GM21717 (cell line): ENCODE measurements around the gene ARHGEF39.
"Not testable (repeated sequence)": the region's sequence is repeated elsewhere in the genome, so short reads cannot be mapped to it uniquely, and the experiment has no call there.

Experiments used
- ATAC-seq: cut with Tn5 transposase; IDR thresholded peaks from one replicate; pipeline ENCODE4 v1.9.1; 2021; ENCODE audit warnings: mild to moderate bottlenecking, moderate library complexity; ENCODE audit not compliant: unreplicated experiment

The ARHGEF39 gene

DNA sequence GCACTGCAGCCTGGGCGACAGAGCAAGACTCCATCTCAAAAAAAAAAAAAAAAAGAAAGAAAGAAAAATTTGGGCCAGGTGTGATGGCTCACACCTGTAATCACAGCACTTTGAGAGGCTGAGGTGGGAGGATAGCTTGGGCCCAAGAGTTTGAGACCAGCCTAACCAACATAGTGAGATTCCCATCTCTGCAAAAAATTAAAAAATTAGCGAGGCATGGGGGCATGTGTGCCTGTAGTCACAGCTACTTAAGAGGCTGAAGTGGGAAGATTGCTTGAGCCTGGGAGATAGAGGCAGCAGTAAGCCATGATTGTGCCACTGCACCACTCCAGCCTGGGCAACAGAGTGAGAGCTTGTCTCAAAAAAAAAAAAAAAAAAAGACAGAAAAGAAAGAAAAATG lies 11.4 kb downstream of the ARHGEF39 start:
- ATAC-seq: no peak

DNA sequence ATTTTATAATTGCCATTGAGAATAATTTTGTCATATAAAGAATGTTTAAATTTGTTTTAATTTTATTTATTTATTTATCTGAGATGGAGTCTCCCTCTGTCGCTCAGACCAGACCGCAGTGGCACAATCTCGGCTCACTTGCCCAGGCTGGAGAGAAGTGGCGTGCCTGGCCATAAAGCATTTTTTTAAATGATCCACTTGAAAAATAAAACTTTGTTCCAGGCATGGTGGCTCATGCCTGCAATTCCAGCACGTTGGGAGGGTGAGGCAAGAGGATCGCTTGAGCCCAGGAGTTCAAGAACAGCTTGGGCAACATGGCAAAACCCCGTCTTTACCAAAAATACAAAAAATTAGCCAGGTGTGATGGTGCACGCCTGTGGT lies 12.2 kb downstream of the ARHGEF39 start:
- no peak for ATAC-seq

DNA sequence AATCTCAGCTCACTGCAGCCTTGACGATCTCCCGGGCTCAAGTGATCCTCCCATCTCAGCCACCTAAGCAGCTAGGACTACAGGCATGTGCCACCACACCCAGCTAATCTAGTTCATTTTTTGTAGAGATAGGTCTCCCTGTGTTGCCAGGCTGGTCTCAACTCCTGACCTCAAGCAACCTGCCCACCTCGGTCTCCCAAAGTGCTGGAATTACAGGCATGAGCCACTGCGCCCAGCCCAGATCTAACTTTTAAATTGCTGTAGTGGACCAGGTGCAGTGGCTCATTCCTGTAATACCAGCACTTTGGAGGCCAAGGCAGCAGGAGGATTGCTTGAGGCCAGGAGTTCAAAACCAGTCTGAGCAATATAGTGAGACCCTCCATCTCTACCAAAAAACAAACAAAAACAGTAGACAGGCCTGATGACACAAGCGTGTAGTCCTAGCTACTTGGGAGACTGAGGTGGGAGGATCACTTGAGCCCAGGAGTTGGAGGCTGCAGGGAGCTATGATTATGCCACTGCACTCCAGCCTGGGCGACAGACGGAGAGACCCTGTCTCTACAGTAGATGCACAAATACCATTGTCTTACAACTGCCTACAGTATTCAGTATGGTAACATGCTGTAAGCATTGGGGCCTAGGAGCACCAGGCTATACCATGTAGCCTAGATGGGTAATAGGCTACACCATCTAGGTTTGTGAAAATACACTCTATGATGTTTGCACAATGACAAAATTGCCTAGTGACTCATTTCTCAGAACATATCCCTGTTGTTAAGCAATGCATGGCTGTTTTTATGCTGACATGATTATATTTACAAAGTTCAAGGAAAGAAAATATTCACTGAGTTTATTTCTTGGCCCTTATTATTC lies 12.8 kb downstream of the ARHGEF39 start:
- no peak for ATAC-seq

DNA sequence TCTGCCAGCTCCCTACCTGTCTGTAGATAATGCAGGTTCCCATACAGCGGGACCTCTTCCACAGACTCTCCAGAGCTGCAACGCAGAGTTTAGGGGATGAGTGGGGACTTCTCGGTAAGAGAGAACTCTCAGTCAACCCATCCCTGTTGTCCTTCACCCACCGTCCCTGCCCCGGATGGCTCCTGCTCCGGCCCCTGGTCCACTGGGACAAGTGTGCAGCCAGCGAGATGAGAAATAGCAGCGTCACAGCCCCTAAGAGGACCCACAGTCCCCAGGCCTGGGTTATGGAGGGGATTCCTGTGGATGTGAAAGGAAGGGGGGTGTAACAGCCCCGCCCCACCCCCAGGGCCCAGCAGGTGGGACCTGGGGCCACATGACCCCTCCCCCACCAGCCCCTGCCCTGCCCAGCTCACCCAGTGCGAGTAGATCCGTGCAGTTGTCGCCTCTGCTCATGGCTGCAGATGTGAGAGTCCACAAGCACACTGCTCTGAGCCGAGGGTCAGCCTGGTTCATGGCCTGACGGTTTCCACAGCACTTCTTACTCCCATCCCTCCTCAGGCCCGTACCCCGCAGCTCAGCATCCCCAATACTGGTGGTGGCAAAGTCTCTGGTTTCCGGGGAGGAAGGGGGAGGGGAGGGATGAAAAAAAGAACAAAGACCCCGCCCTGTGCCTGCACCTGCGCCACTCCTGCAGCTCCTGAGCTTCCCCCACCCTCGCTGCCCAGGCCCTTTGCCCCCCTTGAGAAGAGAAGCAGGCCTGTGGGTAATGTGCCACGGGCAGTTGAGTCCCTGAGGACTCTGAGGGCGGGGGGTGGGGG lies 14.4 kb downstream of the ARHGEF39 start, which contains the start of gene SIT1:
TSS of gene SIT1 (minus strand) at position 591 of the 818 bp plus-strand sequence. CDS start at position 513, 78 bp downstream.
- ATAC-seq: no peak

DNA sequence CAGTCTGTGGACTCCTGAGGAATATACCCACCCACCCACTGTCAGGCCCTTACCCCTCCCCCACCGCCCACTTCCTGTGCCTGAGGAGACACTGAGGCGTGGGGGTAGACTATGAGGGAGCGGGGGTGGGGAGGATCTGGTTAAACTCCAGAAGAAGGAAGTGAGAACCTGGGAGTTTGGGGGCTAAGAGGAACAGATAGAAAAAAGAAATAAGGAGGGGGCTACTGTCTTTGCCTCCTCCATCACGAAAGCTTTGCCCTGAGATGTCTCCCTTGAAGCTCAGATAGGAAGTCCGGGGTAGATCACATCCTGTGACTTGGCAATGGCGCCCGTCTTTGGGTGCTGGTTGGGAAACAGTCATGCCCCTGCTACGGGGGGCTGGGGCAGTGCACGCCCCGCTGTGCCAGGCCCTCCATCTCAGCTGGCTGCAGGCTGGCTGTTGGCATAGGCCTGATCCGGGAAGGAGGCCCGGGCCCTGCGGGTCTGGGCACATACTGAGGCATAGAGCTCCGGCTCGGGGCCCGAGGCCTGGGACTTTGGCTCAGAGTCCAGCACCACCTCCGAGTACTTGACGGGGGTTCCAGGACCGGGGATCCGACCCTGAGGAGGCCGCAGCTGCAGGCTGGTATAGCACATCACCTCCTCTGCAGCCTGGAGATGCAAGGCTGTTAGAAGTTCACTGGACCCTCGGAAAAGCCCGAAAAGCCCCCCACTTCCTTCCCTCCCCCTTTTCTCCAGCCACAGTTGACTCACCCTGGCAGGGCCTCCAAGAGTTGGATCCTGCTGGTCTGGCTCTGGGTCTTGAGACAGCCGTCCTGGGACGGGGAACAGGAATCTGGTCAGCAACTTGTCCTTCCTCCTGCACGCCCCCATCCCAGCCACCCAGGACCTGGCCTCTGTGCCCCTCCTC lies 15.3 kb downstream of the ARHGEF39 start:
- ATAC-seq: no peak

DNA sequence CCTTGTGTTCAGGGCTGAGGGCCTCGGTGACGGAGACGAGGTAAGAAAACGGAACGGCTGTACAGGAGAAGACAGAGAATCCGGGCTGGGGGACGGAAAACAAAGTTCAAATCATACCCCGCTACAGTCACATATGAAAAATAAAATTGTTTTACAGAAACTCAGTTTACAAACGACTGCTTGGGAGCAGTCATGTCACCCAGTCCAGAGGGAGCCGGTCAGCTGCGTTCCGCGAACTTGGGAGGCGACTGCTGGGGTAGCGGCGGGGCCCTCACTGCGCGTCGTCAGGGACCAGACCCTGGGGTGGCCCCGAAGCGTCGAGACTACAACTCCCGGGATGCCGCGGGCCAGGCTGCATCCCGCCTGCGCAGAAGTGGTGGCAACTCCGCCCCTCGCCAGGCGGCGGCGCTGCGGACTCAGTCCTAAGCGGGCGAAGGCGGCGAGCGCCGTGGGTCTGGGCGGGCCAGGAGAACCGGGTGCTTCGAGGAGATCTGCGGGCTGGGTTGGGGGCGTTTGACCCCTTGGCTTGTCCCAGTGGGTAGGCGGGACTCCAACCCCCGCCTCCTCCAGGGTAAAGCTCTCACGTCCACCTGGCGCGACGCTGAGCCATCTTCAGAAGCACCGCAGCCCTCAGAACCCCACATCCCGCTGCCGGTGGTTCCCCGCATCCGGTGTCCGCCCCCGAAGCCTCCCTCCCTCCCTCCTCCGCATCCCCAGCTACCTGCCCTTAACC lies 18.3 kb downstream of the ARHGEF39 start:
- peak; percentile 79 for ATAC-seq

DNA sequence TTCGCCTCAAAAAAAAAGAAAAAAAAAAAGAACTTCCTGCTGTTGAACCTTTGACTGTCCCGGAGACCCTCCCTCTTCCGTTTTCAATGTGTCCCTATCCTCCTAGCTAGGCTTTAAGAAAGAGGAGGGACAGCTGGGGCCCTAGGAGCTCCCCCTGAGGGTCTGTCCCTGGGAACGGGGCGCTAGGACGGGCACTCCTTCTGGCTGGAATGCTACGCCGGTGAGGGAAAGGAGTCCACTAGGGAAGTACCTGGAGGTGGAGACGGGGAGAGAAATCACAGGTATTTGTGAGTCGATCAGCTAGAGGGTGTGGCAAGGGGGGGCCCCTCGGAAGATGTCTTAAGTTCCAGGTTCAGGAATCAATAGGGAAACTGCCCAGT lies 18.9 kb downstream of the ARHGEF39 start:
- ATAC-seq: peak; percentile 3

DNA sequence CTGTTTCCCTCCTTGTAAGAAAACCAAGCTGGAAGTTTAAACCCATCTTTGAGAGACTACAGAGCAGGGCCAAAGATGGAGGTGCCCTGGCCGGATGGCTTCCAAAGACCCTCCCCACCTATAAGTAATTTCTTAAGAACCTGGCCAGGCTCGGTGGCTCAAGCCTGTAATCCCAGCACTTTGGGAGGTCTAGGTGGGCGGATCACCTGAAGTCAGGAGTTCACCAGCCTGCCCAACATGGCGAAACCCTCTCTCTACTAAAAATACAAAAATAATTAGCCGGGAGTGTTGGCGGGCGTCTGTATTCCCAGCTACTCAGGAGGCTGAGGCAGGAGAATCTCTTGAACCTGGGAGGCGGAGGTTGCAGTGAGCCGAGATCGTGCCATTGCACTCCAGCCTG lies 19.3 kb downstream of the ARHGEF39 start:
- not testable (repeated sequence) for ATAC-seq

DNA sequence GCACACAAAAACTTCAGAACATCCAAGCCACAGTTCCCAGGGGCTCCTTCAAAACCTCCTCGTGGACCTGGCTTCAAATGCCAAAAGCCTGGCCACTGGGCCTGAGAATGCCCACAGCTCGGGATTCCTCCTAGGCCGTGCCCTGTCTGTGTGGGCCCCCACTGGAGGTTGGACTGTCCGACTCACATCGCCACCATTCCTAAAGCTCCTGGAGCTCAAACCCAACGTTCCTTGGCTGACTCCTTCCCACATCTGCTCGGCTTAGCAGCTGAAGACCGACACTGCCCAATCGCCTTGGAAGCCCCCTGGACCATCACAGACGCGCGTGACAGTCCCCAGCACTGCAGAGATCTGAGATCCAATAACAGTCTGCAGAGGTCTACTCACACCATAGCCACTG lies 21.9 kb downstream of the ARHGEF39 start:
- no peak for ATAC-seq

DNA sequence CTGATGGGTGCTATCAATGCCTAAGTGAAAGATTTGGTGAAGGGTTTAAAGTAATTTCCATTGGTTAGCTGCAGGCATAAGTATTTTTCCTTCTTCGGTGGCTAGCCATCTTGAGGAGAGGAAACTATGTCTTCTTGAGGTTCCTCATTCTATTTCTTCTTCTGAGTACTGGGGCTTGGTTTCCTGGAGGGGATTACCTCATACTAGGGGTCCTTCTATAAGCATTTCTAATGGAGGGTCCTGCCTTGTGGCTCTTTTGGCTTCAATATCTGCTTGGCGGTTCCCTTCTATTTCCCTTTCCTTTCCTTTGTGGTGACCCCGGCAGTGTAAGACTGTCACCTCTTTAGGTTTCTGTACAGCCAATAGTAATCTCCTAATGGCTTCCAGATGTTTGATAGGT lies 23.5 kb downstream of the ARHGEF39 start:
- not testable (repeated sequence) for ATAC-seq

DNA sequence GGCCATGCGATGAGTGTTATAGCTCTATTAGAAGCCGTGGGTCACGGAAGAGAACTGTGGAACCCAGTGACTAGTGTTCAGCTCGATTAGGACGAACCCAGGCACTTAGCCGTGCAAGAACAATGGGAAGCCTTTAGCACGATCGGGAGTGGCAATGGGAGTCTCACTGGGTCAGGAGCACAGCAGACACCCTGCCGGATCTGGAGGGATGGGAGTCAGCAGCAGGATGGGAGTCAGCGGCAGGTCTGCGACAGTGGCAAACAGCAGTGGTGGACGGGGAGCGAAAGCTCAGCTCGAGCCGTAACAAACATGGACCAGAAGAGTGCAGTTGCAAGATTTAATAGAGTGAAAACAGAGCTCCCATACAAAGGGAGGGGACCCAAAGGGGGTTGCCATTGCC lies 24.6 kb downstream of the ARHGEF39 start:
- not testable (repeated sequence) for ATAC-seq

DNA sequence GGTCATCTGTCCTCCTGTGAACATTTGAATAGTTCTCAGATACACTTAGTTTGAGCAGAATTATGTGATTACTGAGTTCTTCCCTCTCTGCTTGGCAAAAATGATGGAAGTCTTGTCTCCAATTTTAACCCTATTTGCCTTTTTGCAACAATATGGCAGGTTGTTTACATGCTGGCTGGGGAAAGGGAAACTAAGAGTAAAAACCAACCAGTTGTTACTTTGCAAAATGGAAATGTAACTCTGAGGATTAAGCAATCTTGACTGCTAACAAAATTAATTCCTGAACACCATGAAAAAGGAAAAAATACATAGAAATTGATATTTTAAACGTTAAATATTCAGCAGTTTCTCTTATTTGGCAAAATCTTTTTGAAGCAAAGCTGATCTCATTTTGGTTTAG lies 25.4 kb downstream of the ARHGEF39 start:
- ATAC-seq: no peak

DNA sequence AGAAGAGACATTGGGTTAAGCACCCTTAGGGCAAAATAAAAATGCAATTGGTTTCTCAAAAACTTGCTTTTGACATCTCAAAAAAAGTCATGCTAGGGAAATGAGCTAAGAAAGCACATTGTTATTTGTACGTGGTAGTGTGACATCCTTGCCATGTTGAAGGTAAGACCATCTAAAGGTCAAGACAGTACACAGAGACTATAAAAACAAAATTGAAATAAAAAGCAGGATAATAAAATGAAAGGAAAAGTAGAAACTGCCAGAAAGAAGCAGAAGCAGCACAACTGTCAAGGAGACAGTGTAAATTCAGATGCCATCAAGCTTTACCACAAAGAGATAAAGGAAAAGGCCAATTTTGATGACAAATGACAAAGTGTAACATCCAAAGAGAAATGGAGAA lies 25.8 kb downstream of the ARHGEF39 start:
- not testable (repeated sequence) for ATAC-seq

DNA sequence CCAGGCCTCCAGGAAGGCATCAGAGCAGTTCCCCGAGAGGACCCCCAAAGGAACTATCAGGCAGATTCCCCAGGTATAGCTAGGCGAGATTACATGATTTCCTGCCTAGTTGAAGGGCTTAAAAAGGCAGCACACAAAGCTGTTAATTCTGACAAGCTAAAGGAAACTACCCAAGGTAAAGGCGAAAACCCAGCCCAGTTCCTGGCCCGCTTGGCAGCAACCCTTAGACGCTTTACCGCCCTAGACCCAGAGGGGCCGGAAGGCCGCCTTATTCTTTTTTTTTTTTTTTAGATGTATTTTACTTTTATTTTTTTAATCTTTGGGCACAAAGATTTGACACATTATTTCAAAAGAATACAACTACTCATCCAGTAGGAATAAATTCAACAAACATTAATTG lies 26.2 kb downstream of the ARHGEF39 start:
- not testable (repeated sequence) for ATAC-seq

DNA sequence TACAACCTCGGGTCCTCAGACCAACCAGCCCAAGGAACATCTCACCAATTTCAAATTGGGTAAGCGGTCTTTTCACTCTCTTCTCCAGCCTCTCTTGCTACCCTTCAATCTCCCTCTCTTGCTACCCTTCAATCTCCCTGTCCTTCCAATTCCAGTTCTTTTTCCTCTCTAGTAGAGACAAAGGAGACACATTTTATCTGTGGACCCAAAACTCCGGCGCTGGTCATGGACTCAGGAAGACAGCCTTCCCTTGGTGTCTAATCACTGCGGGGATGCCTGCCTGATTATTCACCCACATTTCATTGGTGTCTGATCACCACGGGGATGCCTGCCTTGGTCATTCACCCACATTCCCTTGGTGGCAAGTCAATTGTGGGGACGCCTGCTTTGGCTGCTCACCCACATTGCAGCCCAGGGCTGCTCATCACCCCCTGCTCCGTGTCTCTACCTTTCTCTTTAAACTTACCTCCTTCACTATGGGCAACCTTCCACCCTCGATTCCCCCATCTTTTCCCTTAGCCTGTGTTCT lies 27.5 kb downstream of the ARHGEF39 start:
- ATAC-seq: not testable (repeated sequence)

DNA sequence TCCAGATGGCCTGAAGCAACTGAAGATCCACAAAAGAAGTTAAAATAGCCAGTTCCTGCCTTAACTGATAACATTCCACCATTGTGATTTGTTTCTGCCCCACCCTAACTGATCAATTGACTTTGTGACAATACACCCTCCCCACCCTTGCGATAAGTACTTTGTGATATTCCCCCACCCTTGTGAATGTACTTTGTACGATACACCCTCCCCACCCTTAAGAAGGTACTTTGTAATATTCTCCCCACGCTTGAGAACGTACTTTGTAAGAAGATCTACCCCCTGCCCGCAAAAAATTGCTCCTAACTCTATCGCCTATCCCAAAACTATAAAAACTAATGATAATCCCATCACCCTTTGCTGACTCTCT lies 28.1 kb downstream of the ARHGEF39 start:
- ATAC-seq: not testable (repeated sequence)

DNA sequence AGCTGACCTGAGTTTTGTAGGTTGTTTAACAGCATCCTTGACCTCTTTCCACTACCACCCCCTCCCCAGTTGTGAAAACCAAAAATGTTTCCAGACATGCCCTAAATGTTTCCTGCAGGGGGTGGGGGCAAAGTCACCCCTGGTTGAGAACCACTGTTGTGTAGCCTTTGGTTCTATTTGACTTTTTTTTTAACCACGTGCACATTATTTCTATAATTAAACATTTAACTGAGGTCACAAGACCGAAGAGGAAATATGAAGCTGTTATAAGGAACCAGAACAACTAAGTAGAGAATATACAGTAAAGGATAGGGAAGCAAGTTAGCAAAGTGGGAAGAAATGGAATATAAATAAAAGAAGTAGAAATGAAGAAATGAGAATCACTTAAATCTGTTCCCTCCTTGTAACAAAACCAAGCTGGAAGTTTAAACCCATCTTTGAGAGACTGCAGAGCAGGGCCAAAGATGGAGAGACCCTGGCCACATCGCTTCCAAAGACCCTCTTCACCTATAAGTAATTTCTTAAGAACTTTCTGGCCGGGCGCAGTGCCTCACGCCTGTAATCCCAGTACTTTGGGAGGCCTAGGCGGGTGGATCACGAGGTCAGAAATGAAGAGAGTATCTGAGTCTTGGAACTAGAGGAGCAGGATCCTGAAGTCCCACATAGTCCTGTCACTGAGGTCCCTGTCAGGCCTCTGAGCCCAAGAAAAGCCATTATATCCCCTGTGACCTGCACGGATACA lies 28.7 kb downstream of the ARHGEF39 start:
- no peak for ATAC-seq

DNA sequence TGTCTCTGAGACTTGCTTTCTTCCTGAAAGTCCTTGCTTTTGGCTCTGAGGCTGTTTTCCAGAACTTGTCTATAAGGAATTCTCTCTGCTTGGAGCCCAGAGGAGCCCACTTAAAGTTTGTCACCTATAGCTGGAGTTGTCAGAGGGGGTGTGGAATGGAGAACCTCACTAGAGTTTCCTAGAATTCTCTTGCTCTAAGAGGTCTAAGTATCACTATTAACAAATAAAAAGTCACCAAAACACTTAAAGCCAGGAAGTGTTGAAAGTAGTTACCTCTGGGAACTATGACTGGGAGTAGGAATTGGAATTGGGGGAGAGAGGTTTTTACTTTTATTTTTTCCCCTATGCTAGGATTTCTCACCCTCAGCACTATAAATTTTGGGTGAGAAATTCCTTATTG lies 29.3 kb downstream of the ARHGEF39 start:
- no peak for ATAC-seq

DNA sequence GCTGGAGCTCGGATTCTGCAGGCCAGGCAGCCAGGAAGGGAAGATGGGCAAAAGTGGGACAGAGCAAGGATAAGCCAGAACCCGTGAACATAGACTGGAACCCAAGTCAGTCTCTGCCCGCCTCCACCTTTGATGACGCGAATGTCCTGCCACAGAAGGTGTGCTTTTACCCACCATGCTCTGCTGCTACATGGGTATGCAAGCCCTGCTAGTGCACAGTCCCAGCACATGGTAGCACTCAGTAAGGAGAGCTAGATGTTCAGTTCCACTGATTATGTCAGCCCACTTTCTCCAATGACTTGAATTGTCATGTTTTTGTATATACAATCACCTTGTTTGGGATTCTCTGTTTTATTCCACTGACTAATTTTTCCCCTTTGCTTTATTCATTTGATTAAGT lies 35.4 kb downstream of the ARHGEF39 start:
- ATAC-seq: no peak
